GM12874 (cell line): Measurements from ENCODE around the gene SERGEF.

Source experiments
- CTCF ChIP-seq: IDR thresholded peaks from 2 replicates; pipeline ENCODE4 v1.5.1; 2011; ENCODE audit warnings: low read depth, mild to moderate bottlenecking, control low read depth, low read length, moderate library complexity; ENCODE audit not compliant: insufficient read depth

Gene SERGEF

GRCh38 chr11:17810746-17811145 is 202.1 kb downstream of the SERGEF start:
- TF ChIP-seq CTCF: no peak

GRCh38 chr11:17810041-17810440 is 202.8 kb downstream of the SERGEF start:
- TF ChIP-seq CTCF: no peak

- no peak for TF ChIP-seq CTCF
Observed at GRCh38 chr11:17807034-17807433, 205.8 kb downstream of the SERGEF start.

GRCh38 chr11:17805873-17806272 is 207.0 kb downstream of the SERGEF start:
- no peak for TF ChIP-seq CTCF

- no peak for TF ChIP-seq CTCF
Observed at GRCh38 chr11:17805043-17805442, 207.8 kb downstream of the SERGEF start.

- TF ChIP-seq CTCF: no peak
Observed at GRCh38 chr11:17803754-17804334, 209.0 kb downstream of the SERGEF start.

- no peak for TF ChIP-seq CTCF
Observed at GRCh38 chr11:17802491-17802890, 210.4 kb downstream of the SERGEF start.

- TF ChIP-seq CTCF: no peak
Observed at GRCh38 chr11:17801166-17801565, 211.7 kb downstream of the SERGEF start.
